ENCODE data around the gene NPM3. TPM values are rescaled to one million over a fixed set of nuclear protein-coding genes. Genes with fewer than 3 reads are reported as not detected.
A peak's percentile ranks its signal among the peaks of the same experiment; 100 is the strongest.

NPM3 gene
- 10 to 100 TPM; 43.7 to 47.4 TPM for total RNA-seq

- no peaks in the 10 kb centered on the region for H3K9me3 ChIP-seq
- peak; percentile 83 for DNase-seq (ENCODE audit: low spot score)
- 1% methylated on average over 57 of the region's 57 CpGs for WGBS
- peaks cover 0 to 4% of the 10 kb centered on the region in 2 donors for H3K36me3 ChIP-seq
- H3K4me1 ChIP-seq (replicated peaks), result peaks cover 5% of the 10 kb centered on the region
- H3K27ac ChIP-seq, result peak within 1 kb of the TSS; percentile 39 to 53
- H3K4me3 ChIP-seq, result peak within 1 kb of the TSS; percentile 57 to 59
- no peak for TF ChIP-seq POLR2A (IDR thresholded peaks at IDR 0.05)
- TF ChIP-seq POLR2AphosphoS5 (IDR thresholded peaks at IDR 0.05), result peak; percentile 79
- peak in 2 of 4 experiments; percentile 27 for TF ChIP-seq CTCF (IDR thresholded peaks at IDR 0.05)
- H3K27me3 ChIP-seq (replicated peaks; ENCODE audit: insufficient read depth), result no peaks in the 10 kb centered on the region
- intact Hi-C loops (cut with DNase I), result loop anchor here (5.0 kb wide), 3 partner anchors 34 to 571 kb away; partner anchors contain the start of gene OGA
Measured at GRCh38 chr10:101782811-101783735, at the start of gene NPM3. TSS of gene NPM3 (minus strand) at chr10:101783446. CDS start at chr10:101783390, 56 bp downstream.

- no peaks in the 10 kb centered on the region for H3K4me1 ChIP-seq (replicated peaks)
- WGBS, result 33% methylated on average over 4 of the region's 4 CpGs
- no peaks in the 10 kb centered on the region for H3K9me3 ChIP-seq
- no peaks in the 10 kb centered on the region for H3K27me3 ChIP-seq (replicated peaks; ENCODE audit: insufficient read depth)
- DNase-seq (ENCODE audit: low spot score), result no peak
- TF ChIP-seq CTCF (IDR thresholded peaks at IDR 0.05) (no peak), POLR2AphosphoS5 (IDR thresholded peaks at IDR 0.05) (no peak), POLR2A (IDR thresholded peaks at IDR 0.05) (no peak)
- H3K4me3 ChIP-seq, result no peak overlapping the region
- no peaks in the 10 kb centered on the region for H3K36me3 ChIP-seq
- H3K27ac ChIP-seq, result no peak overlapping the region
- intact Hi-C loops (cut with DNase I), result no loop called here
Measured at GRCh38 chr10:101832325-101832771, 49.1 kb upstream of the NPM3 start.

- no peaks in the 10 kb centered on the region for H3K4me1 ChIP-seq (replicated peaks)
- intact Hi-C loops (cut with DNase I), result no loop called here
- H3K27me3 ChIP-seq (replicated peaks; ENCODE audit: insufficient read depth), result no peaks in the 10 kb centered on the region
- peak overlapping the region; percentile 61 to 64 for H3K27ac ChIP-seq
- H3K36me3 ChIP-seq, result no peaks in the 10 kb centered on the region
- 35% methylated on average over 9 of the region's 9 CpGs for WGBS
- H3K4me3 ChIP-seq, result peak overlapping the region; percentile 27 to 42
- H3K9me3 ChIP-seq, result no peaks in the 10 kb centered on the region
- TF ChIP-seq CTCF (IDR thresholded peaks at IDR 0.05), result no peak
- TF ChIP-seq POLR2A (IDR thresholded peaks at IDR 0.05), result no peak
- no peak for TF ChIP-seq POLR2AphosphoS5 (IDR thresholded peaks at IDR 0.05)
- no peak for DNase-seq (ENCODE audit: low spot score)
Measured at GRCh38 chr10:101831169-101831811, 48.0 kb upstream of the NPM3 start.

- DNase-seq (ENCODE audit: low spot score), result peak; percentile 85
- Histone ChIP-seq H3K9me3 (no peaks in the 10 kb centered on the region), H3K36me3 (no peaks in the 10 kb centered on the region), H3K4me3 (peak overlapping the region; percentile 27 to 42), H3K27ac (peak overlapping the region; percentile 61 to 64), H3K27me3 (replicated peaks; ENCODE audit: insufficient read depth) (no peaks in the 10 kb centered on the region), H3K4me1 (replicated peaks) (no peaks in the 10 kb centered on the region)
- WGBS, result 1% methylated on average over 54 of the region's 56 CpGs
- TF ChIP-seq POLR2AphosphoS5 (IDR thresholded peaks at IDR 0.05) (peak; percentile 72), POLR2A (IDR thresholded peaks at IDR 0.05) (no peak), CTCF (IDR thresholded peaks at IDR 0.05) (no peak)
- intact Hi-C loops (cut with DNase I), result no loop called here
Measured at GRCh38 chr10:101830322-101831168, 47.3 kb upstream of the NPM3 start.
